HG02571 (cell line): ENCODE results near the gene PPIL4.
"Not testable (repeated sequence)": the region's sequence is repeated elsewhere in the genome, so short reads cannot be mapped to it uniquely, and the experiment has no call there.

Source experiments
- ATAC-seq: cut with Tn5 transposase; IDR thresholded peaks from one replicate; pipeline ENCODE4 v1.9.1; 2021; ENCODE audit warnings: mild to moderate bottlenecking, moderate library complexity; ENCODE audit not compliant: unreplicated experiment

Gene PPIL4

DNA sequence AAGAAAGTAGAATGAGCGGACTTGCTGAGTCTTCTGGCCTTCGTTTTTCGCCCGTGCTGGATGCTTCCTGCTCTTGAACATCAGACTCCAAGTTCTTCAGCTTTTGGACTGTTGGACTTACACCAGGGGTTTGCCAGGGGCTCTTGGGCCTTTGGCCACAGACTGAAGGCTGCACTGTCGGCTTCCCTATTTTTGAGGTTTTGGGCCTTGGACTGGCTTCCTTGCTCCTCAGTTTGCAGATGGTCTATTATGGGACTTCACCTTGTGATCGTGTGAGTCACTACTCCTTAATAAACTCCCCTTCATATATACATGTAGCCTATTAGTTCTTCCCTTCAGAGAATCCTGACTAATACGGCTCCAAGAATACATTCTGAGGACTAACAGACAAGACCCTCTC lies 83.1 kb downstream of the PPIL4 start:
- ATAC-seq: not testable (repeated sequence)

- no peak for ATAC-seq
Measured at GRCh38 chr6:149461670-149462069, 84.2 kb downstream of the PPIL4 start.

- not testable (repeated sequence) for ATAC-seq
Measured at GRCh38 chr6:149460249-149460648, 85.6 kb downstream of the PPIL4 start.

DNA sequence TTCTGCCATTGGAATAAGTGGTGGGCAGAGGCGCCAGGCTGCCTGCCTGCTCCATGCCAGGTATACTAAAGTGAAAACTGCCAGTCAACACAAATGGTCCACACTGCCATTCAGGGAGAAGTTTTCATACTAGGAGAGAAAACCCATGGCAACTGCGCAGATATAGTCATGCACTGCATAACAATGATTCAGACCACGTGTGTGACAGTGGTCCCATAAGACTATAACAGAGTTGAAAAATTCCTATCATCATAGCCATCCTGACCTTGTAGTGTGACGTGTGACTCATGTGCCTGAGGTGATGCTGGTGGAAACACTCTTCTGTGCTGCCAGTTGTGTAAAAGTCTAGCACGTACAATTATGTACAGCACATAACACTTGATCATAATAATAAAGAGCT lies 86.1 kb downstream of the PPIL4 start:
- no peak for ATAC-seq

DNA sequence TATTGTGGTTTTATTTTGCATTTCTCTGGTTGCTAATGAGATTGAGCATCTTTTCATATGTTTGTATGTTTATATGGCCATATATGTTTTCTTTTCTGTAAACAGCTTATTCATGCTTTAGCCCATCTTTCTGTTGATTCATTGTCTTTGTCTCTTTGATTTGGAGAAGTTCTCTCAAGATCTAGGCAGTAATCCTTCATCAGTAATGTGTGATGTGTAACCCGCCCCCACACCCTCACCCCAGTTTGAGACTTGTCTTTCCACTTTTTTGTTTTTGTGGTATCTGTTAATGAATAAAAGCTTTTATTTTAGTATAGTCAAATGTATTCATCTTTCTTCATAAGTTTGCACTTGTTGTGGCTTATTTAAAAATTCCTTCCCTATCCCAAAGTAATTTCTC lies 87.0 kb downstream of the PPIL4 start:
- no peak for ATAC-seq

DNA sequence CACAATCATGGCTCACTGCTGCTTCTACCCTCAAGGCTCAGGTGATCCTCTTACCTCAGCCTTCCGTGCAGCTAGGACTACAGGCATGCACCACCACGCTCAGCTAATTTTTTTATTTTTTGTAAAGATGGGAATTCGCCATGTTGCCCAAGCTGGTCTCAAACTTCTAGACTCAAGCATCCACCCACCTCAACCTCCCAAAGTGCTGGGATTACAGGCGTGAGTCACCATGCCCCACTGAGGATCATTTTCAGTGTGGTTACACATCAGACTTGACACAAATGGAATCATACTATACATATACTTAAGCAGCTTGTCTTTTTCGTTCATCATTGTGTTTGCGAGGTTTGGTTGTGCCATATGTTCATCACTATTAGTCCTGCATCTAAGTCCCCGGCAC lies 87.6 kb downstream of the PPIL4 start:
- ATAC-seq: no peak

- no peak for ATAC-seq
Measured at GRCh38 chr6:149457316-149457884, 88.4 kb downstream of the PPIL4 start.

DNA sequence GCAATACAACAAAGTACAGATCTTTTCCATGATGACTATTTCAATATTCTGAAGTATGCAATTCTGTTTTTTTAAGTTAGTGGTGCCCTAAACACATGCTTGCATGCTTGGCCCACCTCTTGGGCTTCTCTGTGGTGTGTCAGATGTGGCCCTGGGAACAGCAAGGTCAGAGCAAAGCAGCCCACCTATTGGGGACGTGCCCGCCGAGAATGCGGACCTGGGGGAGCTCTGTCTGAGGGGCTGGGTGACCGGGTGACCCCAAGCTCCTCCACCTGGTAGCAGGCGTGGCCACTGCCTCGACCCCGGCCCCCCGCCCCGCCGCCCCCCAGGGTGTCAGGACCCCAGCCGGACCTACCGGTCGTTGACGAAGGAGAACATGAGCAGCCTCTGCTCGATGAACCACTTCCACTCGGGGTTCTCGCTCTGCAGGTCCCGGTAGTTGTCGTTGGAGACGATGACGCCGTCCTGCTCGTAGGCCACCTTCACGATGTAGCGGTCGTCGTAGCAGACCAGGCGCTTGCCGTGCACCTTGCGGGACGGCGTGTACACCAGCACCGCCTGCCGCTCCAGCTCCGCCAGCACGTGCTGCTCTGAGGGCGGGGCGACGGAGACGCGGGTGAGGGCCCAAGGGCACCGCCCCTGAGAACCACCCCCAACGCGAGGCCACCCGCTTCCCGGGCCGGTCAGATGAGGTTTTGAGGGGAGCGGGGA lies 89.4 kb downstream of the PPIL4 start:
- ATAC-seq: no peak

DNA sequence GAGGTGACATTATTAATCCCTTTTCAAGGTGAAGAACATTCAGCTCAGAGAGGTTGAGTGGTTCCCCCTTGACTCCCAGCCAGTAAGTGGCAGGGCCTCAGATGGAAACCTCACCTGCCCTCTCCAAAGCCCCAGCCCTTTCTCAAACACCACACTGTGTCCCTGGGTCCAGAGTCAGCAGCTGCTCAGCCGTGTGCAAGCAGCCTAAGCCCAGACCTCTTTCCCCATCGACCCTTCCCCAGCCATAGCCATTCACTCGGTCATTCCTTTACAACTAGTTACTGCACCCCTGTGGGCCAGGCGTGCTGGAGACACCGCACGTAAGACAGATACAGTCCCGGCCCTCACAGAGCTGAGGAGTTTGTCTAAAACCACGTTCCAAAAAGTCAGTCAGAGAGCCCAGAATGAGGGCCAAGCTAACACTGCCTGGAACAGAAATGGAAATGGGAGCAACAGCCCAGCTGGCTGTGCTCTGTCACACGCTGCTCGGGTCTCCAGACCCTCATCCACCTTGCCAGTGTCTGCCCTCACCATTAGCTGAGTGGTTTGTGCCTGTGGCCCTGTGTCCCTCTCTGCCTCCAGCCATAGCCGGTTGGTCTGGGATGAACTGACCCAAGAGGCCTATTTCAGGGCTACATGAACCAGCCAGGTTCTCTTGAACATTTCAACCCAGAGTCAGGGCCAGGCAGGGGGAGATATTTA lies 90.7 kb downstream of the PPIL4 start:
- no peak for ATAC-seq
